Activated CD4-positive, alpha-beta T cell treated with anti-CD3 and anti-CD28 coated beads, Interleukin-2, amount 10 ng/mL, durations not matched to agents 7 days and 5 days (primary cell): Measurements from ENCODE around the gene EML5. TPM values are rescaled to one million over a fixed set of nuclear protein-coding genes. Genes with fewer than 3 reads are reported as not detected.

Experiments
- CTCF ChIA-PET: fragments of 350-600 bp; sonication (Branson Sonifier 250); formaldehyde crosslinking; loops from one replicate; lab custom pipeline; 2021; ENCODE audit warnings: antibody characterized with exemption; lab: Charles Lee
- POLR2A ChIA-PET: fragments of 350-600 bp; sonication (Branson Sonifier 250); formaldehyde crosslinking; loops from one replicate; lab custom pipeline; 2021; ENCODE audit warnings: antibody characterized with exemption; lab: Charles Lee
- DNase-seq: peaks from one replicate; pipeline ENCODE4 v3.0.0-alpha.2; 2020
- H3K27ac Mint-ChIP-seq: one replicate; pipeline ENCODE4 v1.8.0; 2021; ENCODE audit warnings: mild to moderate bottlenecking, moderate library complexity, mixed read lengths
- H3K27me3 Mint-ChIP-seq: one replicate; pipeline ENCODE4 v1.8.0; 2021; ENCODE audit warnings: mixed read lengths
- H3K36me3 Mint-ChIP-seq: one replicate; pipeline ENCODE4 v1.8.0; 2021; ENCODE audit warnings: low read depth, mixed read lengths
- H3K4me1 Mint-ChIP-seq: one replicate; pipeline ENCODE4 v1.8.0; 2021; ENCODE audit warnings: mixed read lengths
- H3K4me3 Mint-ChIP-seq: one replicate; pipeline ENCODE4 v1.8.0; 2021; ENCODE audit warnings: mild to moderate bottlenecking, moderate library complexity, mixed read lengths
- H3K9me3 Mint-ChIP-seq: one replicate; pipeline ENCODE4 v1.8.0; 2021; ENCODE audit warnings: mixed read lengths
- total RNA-seq, 2 experiments: library from RNA; stranded (reverse); gene quantifications; one replicate each; pipeline ENCODE4 v1.2.3, GENCODE V29; 2021

EML5 gene
- total RNA-seq, 2 experiments from 2014 or later = 2.6 TPM

DNA sequence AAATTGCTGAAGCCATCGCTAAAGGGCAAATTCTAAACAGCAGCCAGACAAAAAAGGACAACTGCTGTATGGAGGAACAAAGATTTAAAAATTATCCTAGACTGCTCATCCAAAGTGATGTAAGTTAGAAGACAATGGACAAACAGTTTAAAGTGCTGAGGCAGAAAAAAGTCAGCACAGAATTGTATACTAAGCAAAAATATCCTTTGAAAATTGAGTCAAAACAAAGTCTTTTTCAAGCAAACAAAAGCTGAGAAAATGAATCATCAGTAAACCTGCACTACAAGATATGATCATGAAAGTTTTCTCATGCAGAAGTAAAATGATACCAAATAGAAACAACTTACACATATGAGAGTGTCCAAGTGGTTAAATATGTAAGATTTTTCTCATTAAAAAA lies 43.6 kb downstream of the EML5 start:
- Mint-ChIP-seq H3K4me1 (no peaks in the 10 kb centered on the region), H3K27ac (no peak overlapping the region), H3K4me3 (no peak overlapping the region), H3K27me3 (no peaks in the 10 kb centered on the region), H3K36me3 (no peaks in the 10 kb centered on the region), H3K9me3 (no peaks in the 10 kb centered on the region)
- ChIA-PET CTCF (no interaction called here), POLR2A (no interaction called here)
- DNase-seq = no peak

DNA sequence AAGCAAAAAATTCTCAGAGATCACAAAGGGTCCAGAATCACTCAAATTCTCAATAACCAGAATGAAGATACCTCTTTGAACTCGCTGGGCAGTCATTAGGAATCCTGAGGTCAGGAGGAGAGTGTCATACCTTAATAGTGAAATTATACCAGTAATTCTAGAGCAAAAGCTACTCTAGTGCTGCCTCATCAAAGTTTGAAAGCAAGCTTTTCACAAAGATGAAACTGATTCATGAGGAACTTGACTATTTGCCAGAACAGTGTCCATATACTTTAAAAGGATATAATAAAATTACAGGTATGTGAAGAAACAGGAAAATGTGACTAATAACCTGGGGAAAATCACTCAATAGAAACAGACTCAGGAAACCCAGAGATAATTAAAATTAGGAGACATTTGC lies 44.5 kb downstream of the EML5 start:
- no peaks in the 10 kb centered on the region for H3K36me3 Mint-ChIP-seq
- no peaks in the 10 kb centered on the region for H3K9me3 Mint-ChIP-seq

DNA sequence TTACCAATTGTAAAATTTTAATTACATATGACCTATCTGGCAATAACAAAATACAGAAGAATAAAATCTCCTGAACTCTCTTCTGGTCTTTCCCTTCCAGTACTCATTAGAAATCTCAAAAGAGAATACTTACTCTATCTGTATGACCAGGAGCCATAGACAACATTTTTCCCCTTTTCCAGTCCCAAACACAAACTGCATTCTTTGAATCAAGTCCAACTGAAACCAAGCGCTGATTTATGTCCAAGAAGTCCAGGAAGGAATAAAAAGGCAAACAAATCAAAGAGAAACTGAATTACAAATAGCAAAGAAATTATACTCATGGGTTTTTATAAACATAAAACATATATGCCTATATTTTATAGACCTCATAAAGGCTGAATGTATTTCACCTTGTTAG lies 46.7 kb downstream of the EML5 start:
- CTCF ChIA-PET = no interaction called here
- POLR2A ChIA-PET = no interaction called here
- Mint-ChIP-seq H3K36me3 (no peaks in the 10 kb centered on the region), H3K4me1 (no peaks in the 10 kb centered on the region), H3K4me3 (no peak overlapping the region), H3K9me3 (no peaks in the 10 kb centered on the region), H3K27ac (no peak overlapping the region), H3K27me3 (no peaks in the 10 kb centered on the region)
- no peak for DNase-seq

More for the DNA sequence above, 44.5 kb downstream of the EML5 start:
- Mint-ChIP-seq H3K27ac (no peak overlapping the region), H3K4me3 (no peak overlapping the region), H3K4me1 (no peaks in the 10 kb centered on the region), H3K27me3 (no peaks in the 10 kb centered on the region)
- no peak for DNase-seq
- ChIA-PET POLR2A (no interaction called here), CTCF (interaction anchor here (1.3 kb wide), 1 partner anchor 42 kb away, joined by 3 read pairs; no protein-coding TSS in a partner anchor)

DNA sequence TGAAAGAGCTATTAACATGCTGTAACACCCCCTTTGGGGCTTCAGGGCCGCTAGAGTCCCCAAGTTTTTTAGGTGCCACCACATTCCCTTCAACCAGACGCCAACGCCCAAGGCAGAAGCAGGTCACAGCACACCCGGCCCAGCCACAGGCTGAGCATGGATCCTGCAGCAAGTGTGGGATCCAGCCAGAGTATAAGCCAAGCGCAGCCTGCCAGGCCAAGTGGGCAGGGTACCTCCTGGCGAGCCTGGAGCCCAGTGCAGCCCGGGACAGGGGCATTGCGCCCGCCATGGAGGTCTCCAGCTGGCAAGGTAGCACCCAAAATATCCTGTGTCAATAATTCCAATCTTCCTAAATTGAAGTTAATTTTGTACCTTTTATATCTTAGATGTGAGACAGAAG lies 55.5 kb downstream of the EML5 start:
- DNase-seq = no peak
- POLR2A ChIA-PET = no interaction called here
- no peaks in the 10 kb centered on the region for H3K9me3 Mint-ChIP-seq
- CTCF ChIA-PET = no interaction called here
- H3K36me3 Mint-ChIP-seq = peaks cover 7% of the 10 kb centered on the region
- no peak overlapping the region for H3K4me3 Mint-ChIP-seq
- H3K27ac Mint-ChIP-seq = no peak overlapping the region
- no peaks in the 10 kb centered on the region for H3K27me3 Mint-ChIP-seq
- H3K4me1 Mint-ChIP-seq = no peaks in the 10 kb centered on the region

DNA sequence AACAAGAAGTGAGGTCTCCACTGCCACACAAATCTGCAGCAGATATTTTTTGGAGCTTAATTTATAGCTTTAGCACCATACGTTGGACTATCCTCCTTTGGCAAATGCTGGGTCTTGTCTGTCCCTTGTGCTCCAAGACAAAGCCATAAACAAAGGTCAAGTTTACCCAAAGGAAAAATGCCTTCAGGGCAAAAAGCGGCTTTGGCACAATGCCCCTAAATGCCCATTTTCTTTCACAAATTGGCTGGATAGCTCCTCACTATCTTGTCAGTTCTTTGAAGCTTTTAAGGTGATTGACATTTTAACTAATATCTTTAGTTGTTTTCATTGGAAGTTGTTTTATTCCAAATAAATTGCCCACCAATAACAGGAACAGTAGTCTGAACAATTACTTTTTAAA lies 59.6 kb downstream of the EML5 start:
- Mint-ChIP-seq H3K4me1 (no peaks in the 10 kb centered on the region), H3K9me3 (no peaks in the 10 kb centered on the region), H3K4me3 (no peak overlapping the region), H3K27ac (no peak overlapping the region), H3K27me3 (no peaks in the 10 kb centered on the region), H3K36me3 (peaks cover 7% of the 10 kb centered on the region)
- DNase-seq = no peak
- POLR2A ChIA-PET = interaction anchor here (1.1 kb wide), 1 partner anchor 8 kb away, joined by 7 read pairs; no protein-coding TSS in a partner anchor
- CTCF ChIA-PET = interaction anchor here (1.2 kb wide), 1 partner anchor 20 kb away, joined by 3 read pairs; no protein-coding TSS in a partner anchor

DNA sequence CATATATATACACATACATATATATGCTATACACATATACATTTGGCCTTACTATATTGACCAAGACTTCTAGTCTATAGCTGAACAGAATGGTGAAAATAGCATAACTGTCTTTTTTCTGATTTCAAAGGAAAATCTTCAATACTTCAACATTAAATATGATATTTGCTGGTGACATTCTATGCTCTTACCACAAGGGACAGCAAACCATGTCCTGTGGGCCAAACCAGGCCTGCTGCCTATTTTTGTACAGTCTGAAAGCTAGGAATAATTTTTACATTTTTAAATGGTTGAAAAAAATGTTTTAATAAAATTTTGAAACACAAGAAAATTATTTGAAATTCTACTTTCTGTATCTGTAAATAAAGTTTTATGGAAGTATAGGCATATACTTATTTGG lies 63.6 kb downstream of the EML5 start:
- Mint-ChIP-seq H3K27ac (no peak overlapping the region), H3K36me3 (peaks cover 2% of the 10 kb centered on the region), H3K4me3 (no peak overlapping the region), H3K27me3 (no peaks in the 10 kb centered on the region), H3K4me1 (no peaks in the 10 kb centered on the region), H3K9me3 (no peaks in the 10 kb centered on the region)
- ChIA-PET CTCF (no interaction called here), POLR2A (no interaction called here)
- no peak for DNase-seq

DNA sequence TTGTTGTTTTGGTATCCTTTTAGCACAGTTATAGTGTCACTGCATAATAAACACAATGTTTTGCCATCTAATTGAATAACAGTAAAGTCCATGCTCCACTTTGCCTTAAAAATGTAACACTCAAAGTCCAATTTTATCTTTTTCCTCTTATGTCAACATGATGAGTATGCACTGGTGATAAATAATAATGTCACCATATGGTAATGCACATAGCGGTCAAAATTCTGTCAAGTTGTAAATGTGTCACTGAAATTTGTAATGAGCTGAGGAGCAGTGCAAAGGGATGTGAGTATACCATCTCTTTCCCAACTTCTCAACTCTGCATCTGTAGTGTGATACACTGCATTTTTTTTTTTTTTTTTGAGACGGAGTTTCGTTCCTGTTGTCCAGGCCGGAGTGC lies 65.7 kb downstream of the EML5 start:
- CTCF ChIA-PET = no interaction called here
- no peak for DNase-seq
- H3K36me3 Mint-ChIP-seq = no peaks in the 10 kb centered on the region
- POLR2A ChIA-PET = no interaction called here
- no peak overlapping the region for H3K27ac Mint-ChIP-seq
- no peaks in the 10 kb centered on the region for H3K4me1 Mint-ChIP-seq
- H3K4me3 Mint-ChIP-seq = no peak overlapping the region
- H3K27me3 Mint-ChIP-seq = no peaks in the 10 kb centered on the region
- H3K9me3 Mint-ChIP-seq = no peaks in the 10 kb centered on the region

DNA sequence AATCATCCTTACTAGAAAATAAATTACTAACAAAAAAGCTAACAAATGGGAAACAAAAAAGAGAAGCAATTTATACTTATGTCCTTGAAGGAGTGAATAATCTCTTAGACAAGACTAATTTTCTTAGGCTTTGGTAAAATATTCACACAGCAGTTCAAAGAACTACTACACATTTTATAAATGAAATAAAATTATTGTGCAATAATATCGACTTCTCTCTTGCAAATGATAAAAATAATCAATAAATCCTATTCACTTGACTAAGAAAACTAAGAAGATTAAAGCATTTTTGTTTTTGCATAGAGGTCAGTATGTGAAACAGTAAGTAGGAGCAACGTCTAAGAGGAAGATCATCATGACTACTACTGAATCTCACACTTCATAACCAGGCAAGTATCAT lies 82.0 kb downstream of the EML5 start:
- ChIA-PET POLR2A (no interaction called here), CTCF (no interaction called here)
- Mint-ChIP-seq H3K27me3 (no peaks in the 10 kb centered on the region), H3K4me1 (no peaks in the 10 kb centered on the region), H3K9me3 (no peaks in the 10 kb centered on the region), H3K36me3 (no peaks in the 10 kb centered on the region), H3K27ac (no peak overlapping the region), H3K4me3 (no peak overlapping the region)
- DNase-seq = no peak

DNA sequence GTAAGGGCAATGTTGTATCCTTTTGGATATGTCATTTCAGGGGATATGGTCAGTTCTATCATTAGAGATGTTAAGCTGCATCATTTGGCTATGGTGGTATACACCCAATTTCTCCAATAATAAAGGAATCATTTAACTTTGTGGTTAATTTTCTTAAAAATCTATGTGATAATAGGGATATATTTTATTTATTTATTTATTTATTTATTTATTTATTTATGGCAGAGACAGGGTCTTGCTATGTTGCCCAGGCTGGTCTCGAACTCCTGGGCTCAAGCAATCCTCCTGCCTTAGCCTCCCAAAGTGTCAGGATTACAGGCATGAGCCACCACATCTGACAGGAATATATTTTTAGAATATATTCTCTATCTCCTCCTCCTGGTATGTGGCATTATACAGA lies 85.7 kb downstream of the EML5 start:
- H3K27me3 Mint-ChIP-seq = no peaks in the 10 kb centered on the region
- H3K27ac Mint-ChIP-seq = no peak overlapping the region
- ChIA-PET POLR2A (no interaction called here), CTCF (no interaction called here)
- H3K36me3 Mint-ChIP-seq = no peaks in the 10 kb centered on the region
- no peak for DNase-seq
- H3K4me3 Mint-ChIP-seq = no peak overlapping the region
- H3K9me3 Mint-ChIP-seq = no peaks in the 10 kb centered on the region
- no peaks in the 10 kb centered on the region for H3K4me1 Mint-ChIP-seq

DNA sequence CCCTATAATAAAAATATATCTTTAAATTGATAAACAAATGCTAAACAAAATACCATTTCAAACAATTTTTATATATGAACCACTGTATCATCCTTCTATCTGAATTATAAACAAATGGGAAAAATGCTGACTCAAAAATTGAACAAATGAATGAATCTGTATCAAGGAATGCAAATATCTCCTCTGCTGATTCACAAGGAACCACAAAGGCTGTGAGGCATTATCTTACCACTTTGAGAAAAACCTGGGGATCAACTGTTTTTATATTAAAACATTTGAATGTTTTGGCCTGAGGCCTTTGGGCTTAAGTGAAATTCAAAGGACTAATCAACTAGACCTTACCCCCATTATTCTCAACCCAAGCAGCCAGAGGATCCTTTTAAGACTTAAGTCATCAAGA lies 86.3 kb downstream of the EML5 start:
- Mint-ChIP-seq H3K27me3 (no peaks in the 10 kb centered on the region), H3K4me1 (no peaks in the 10 kb centered on the region), H3K9me3 (no peaks in the 10 kb centered on the region), H3K4me3 (no peak overlapping the region), H3K36me3 (no peaks in the 10 kb centered on the region), H3K27ac (no peak overlapping the region)
- CTCF ChIA-PET = interaction anchor here (1.3 to 1.4 kb wide), 2 partner anchors 11 to 13 kb away, joined by 3 read pairs; no protein-coding TSS in a partner anchor
- DNase-seq = no peak
- POLR2A ChIA-PET = no interaction called here

DNA sequence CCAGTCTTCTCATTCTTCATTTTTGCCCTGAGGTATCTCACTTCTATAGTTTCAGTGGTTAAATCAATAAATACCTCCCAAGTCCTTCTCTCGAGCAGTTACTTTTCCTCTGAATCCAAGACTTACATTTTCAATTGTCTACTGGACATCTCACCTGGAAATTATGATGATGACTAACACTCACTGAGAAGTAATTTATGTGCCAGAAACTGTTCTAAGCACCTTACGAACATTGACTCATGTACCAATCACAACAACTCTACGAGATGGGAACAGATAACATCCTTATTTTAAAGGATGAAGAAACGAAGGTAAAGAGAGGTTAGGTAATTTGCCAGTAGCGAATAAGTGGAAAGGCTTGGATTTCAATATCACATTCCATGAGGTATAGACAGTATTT lies 94.1 kb downstream of the EML5 start:
- no peak for DNase-seq
- POLR2A ChIA-PET = interaction anchor here (0.6 kb wide), 1 partner anchor 1258 kb away, joined by 4 read pairs; no protein-coding TSS in a partner anchor
- H3K4me1 Mint-ChIP-seq = no peaks in the 10 kb centered on the region
- H3K36me3 Mint-ChIP-seq = no peaks in the 10 kb centered on the region
- H3K9me3 Mint-ChIP-seq = no peaks in the 10 kb centered on the region
- H3K4me3 Mint-ChIP-seq = no peak overlapping the region
- no peak overlapping the region for H3K27ac Mint-ChIP-seq
- CTCF ChIA-PET = no interaction called here
- H3K27me3 Mint-ChIP-seq = no peaks in the 10 kb centered on the region

DNA sequence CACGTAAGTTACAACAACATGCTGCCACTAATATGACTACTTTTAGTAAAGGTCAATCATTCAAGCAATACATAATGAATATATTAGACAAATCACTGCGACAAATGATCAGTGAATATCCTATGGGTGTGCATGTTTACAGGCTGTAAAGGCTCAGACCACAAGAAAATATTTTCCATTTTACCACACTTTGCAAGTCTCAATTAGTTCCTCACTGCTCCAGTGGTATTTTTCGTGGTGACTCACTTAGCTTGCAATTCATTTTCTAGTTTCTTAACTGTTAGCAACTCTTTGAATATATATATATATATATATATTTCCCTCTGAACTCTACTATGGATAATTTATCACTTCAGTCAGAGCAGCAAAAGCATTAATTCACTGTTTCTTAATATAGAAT lies 96.9 kb downstream of the EML5 start:
- ChIA-PET POLR2A (no interaction called here), CTCF (interaction anchor here (1.1 to 1.2 kb wide), 2 partner anchors 8 to 18 kb away, joined by 3 read pairs; no protein-coding TSS in a partner anchor)
- Mint-ChIP-seq H3K4me1 (no peaks in the 10 kb centered on the region), H3K36me3 (no peaks in the 10 kb centered on the region), H3K27ac (no peak overlapping the region), H3K4me3 (no peak overlapping the region), H3K27me3 (no peaks in the 10 kb centered on the region), H3K9me3 (no peaks in the 10 kb centered on the region)
- no peak for DNase-seq

DNA sequence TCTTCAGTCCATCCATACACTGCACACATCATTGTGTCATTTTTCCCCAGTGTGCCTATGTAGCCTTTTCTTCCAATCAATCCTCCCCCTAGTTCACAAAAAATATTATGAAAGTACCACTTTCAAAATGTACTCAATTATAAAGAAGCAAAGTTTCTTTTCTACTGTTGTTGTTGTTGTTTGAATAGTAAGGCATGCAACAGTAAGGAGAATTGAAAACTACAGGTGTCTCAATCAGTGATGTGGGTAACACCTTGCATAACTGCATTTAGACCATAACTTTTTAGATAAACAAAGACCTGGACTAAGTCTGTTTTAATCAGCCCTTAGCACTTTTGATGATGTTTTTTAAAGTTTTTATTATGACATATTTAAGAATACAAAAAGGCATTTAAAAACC lies 104.4 kb downstream of the EML5 start:
- H3K9me3 Mint-ChIP-seq = no peaks in the 10 kb centered on the region
- H3K27ac Mint-ChIP-seq = no peak overlapping the region
- POLR2A ChIA-PET = no interaction called here
- CTCF ChIA-PET = no interaction called here
- DNase-seq = no peak
- H3K27me3 Mint-ChIP-seq = no peaks in the 10 kb centered on the region
- no peaks in the 10 kb centered on the region for H3K36me3 Mint-ChIP-seq
- H3K4me3 Mint-ChIP-seq = no peak overlapping the region
- no peaks in the 10 kb centered on the region for H3K4me1 Mint-ChIP-seq

DNA sequence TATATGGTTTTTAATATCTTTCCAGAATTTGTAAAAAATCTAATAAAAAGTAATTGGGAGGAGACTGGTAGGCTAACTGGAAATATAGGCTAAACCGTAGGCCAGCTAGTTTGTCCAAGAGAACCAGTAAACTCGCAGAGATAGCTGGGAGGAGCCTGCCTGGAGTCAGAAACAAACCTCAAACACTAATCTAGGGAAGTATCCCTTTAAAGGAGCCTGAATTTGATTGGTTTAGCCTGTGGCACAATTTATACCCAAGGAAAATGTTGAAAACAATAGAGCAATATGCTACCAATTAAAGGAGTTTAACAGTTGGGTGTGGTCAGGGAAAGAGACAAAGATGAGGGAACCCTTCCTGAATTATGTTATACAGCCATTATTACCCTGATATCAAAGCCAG lies 109.6 kb downstream of the EML5 start:
- POLR2A ChIA-PET = no interaction called here
- Mint-ChIP-seq H3K36me3 (no peaks in the 10 kb centered on the region), H3K9me3 (no peaks in the 10 kb centered on the region), H3K27ac (no peak overlapping the region), H3K4me1 (no peaks in the 10 kb centered on the region), H3K27me3 (no peaks in the 10 kb centered on the region), H3K4me3 (no peak overlapping the region)
- CTCF ChIA-PET = interaction anchor here (0.7 kb wide), 1 partner anchor 10 kb away, joined by 3 read pairs; no protein-coding TSS in a partner anchor
- DNase-seq = no peak
